HG03064 (cell line): ENCODE data around the gene IRF4.
A peak's percentile ranks its signal among the peaks of the same experiment; 100 is the strongest.

Experiments used
- ATAC-seq: cut with Tn5 transposase; IDR thresholded peaks from one replicate; pipeline ENCODE4 v1.9.1; 2021; ENCODE audit warnings: low read depth; ENCODE audit not compliant: unreplicated experiment

Gene IRF4

DNA sequence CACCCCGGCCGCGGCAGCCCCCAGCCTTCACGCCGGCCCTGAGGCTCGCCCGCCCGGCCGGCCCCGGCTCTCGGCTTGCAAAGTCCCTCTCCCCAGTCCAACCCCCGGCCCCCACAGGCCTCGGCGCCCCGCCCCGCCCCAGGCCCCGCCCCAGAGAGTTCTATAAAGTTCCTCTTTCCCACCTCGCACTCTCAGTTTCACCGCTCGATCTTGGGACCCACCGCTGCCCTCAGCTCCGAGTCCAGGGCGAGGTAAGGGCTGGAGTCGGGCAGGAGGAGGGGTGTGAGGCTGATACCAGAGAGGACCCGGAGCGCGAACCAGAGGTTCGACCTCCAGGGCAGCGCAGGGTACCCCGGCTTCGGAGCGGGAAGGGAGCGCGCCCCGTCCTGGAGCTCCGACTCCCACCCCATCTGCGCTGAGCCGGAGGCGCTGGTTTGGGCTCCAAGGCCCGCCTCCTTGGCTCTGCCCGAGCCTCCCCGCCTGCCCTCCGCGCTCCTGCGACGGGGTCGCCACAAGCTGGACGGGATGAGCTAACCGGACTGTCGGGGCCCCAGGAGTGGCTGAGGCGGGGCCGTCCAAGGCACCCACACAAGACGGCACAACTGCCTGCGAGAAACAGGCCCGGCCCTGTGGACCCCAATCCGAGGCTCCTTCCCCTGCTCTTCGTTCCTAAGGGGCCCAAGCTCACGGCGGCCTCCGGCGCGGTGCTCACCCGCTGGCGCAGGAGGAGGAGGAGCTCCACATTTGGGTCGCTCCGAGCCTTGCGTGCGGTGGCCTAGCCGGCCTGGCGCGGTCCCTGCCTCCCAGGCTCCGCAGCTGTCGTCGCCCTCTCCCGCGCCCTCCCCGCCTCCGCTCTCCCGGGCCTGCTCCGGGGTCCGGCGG, at the start of gene IRF4:
Gene IRF4, plus strand, starts transcription at position 194 of the 882 bp plus-strand sequence. CDS start 1,401 bp downstream, outside the sequence.
- no peak for ATAC-seq

DNA sequence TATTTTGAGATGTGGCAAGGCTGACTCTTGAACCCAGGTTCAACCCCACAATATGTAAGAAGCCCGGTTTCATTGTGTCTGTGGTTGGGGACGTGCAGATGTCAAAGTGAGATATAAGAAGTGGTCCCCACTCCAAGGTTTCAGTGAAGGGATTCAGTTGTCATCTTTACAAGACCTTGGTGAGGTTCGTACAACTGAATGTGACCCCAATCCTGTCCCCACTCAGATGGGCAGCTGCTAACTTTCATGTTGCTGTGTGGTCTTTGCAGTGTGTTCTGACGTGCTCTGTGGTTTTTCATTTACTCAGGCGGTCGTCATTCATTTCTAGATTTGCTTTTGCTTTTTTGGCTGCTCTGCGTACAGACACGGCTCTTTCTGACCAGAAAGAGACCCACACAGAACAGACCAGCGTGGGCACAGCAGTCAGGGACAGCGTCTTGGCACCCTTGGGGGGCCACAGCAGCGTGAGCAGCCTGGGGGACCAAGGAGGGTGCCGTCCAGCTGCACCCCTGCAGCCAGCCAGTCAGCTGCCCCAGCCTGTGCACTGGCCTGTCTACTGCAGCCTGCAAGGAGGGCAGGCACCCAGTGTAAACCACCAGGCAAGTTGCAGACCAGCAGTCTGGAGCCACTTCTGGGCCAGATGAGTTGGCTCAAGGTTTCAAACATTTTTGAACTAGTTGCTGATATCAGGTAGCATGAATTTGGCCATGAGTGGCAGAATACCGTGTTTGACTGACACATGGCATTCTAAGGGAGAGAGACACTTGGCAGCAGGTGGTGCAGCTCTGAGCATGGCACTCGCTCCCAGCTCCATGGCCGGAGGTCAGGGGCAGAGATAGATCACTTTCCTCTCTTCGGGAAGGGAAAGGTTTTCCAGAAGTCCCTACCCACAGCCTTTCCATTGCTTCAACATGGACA, 49.4 kb upstream of the IRF4 start:
- peak; percentile 51 for ATAC-seq

DNA sequence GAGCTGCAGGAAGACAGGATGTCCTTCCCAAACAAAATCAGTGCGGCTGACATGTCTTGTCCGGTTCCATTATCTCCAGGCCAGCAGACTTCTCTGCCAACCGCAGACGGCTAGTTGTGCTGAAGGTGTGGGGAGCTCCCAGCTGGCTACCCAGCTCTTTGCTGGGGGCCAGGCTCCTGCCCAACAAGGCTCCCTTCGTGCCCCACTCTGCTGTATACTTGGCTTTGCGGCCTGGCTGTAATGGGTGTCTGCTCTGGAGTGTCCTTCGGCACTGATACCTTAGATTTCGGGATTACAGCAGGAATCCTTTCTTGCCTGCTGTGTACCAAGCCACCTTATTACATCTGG, 48.7 kb upstream of the IRF4 start:
- no peak for ATAC-seq

DNA sequence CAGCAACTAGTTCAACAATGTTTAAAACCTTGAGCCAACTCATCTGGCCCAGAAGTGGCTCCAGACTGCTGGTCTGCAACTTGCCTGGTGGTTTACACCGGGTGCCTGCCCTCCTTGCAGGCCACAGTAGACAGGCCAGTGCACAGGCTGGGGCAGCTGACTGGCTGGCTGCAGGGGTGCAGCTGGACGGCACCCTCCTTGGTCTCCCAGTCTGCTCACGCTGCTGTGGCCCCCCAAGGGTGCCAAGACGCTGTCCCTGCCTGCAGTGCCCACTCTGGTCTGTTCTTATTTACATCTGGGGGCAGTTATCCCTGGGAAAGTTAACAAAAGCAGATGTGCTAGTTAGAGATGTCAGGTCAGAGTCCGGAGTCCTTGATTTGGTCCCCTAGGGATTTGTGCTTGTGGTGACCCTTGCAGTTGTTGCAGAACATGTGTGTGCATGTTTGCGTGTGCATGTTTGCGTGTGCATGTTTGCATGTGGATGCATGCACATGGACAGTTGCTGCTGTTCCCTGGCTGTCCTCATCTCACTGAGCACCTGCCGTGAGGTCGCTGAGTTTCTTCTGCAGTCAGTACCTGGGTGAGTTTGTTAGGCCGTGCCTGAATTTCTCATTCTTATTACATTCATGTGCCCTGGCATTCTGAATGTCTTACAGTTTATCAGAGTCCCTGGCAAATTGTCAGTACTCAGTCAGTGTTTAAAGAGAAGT, 48.2 kb upstream of the IRF4 start:
- ATAC-seq: no peak

DNA sequence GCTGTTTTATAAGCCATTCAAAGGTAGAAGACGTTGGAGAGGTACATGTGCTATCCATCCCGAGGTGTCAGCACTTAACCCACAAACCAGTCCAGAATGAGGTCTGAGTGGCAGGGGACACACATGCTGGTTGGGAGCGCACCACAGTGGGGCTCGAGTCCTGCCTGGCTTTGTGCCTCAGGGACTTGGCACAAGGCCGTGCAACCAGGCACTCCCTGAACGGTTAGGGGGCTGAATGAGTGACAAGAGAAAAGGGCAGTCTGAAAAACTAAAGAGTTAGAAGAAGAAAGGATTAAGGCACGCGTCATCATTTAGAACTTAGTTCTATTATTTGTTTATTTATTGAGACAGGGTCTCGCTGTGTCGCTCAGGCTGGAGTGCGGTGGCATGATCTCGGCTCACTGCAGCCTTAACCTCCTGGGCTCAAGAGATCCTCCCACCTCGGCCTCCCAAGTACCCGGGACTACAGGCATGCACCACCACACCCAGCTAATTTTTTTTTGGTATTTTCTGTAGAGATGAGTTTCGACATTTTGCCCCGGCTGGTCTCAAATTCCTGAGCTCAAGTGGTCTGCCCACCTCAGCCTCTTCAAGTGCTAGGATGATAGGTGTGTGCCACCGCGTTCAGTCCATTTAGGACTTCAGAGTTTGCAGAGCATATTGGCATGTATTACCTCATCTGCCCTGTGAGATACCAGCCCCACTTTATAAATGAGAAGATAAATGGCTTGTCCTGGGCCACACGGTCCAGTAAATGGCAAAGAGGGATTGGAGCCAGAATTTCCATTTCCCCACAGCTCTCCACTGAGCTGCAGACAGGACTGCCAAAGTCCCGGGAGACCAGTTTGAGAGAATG, 47.4 kb upstream of the IRF4 start:
- no peak for ATAC-seq

DNA sequence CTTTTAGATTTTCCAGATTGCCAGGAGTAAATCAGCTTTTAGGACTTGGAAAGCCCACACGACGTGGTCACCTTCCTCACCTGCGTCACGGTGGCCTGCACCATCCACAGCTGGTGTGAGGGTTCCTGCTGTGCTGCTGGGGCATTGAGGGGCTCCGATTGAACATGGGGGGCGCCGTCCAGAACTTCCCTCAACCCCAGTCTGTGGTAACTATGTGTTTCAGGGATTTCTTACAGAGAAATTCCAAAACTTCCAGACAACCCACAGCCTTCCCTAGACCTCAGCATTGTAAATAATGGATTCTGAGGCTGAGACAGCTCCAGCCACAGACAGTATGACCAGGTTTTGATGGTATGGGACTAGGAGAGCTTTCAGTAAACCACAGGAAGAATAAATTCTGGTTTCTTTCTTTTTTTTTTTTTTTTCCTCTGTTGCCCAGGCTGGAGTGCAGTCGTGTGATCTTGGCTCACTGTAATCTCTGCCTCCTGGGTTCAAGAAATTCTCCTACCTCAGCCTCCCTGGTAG, 46.7 kb upstream of the IRF4 start:
- ATAC-seq: no peak

DNA sequence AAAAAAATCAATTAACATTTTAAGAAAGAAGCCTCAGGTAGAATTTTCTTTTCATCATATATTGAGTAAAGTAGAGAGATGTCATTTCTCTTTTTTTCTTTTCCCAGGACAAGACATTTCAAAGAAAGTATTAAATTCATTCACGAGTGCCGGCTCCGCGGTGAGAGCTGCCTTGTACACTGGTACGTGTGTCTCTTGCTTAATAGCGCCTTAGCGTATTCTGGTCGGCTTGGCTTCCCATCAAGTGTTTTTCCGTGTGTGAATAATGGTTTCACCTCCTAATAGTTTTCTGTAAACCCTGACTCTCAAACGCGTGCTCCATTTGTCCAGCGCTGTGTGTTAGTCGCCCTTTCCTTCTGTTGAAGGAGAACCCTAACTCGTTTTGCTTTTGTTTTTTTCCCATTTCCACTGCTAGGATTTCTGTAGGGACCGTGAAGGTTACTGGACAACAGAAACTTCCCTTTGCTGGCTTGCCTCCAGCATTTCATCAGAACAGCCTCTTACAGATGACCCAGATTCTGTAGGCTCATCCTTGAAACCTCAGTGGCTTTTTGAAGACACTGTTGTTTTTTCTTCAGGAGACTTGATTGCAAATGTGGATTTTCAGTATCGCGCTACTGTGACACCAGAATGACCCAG, 45.7 kb upstream of the IRF4 start:
- no peak for ATAC-seq

DNA sequence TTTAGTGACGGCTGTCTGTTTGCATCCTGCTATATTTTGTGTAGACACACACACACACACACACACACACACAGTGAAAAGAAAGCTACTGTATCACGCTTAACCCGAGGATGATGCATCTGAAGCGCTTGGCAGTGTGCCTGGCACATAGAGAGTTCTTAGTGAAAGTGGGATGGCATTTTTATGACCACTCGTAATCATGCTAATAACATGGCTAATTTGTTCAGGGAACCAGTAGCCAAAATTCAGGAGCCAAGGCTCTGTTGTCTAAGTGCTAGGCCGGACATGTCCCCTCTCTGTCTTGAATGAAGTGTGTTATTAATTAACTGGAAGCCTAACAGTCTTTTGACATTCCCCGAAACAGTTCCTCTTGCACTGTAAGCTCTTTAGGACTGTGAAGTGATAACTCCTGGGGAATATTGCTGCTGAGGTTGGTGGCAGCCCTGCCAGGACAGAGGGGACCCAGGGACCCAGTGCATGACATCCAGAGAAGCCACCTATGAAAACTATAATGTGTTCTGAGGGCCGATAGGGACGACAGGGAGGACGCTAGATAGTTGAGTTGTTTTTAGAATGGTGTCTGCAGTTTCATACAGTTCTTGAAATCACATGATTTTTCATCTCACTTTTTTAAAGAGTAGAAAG, 45.0 kb upstream of the IRF4 start:
- ATAC-seq: no peak

DNA sequence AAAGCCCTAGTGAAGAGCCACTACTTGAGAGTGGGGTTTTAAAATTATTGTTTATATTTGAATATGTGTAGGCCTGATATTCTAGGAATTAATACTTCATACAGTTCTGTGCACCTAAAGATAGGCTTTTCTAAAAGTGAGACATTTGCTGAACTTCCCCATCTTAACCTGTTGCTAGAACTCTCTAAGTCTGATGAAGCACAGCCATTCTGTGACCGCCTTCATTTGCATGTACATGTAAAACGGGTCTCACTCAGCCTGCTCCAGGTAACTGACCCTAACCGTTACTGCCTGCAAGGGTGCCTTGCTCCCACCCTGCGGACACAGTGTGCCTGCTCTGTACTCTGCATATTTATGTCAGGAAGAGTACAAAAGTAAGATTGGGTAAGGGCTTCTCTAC, 44.3 kb upstream of the IRF4 start:
- peak; percentile 68 for ATAC-seq

DNA sequence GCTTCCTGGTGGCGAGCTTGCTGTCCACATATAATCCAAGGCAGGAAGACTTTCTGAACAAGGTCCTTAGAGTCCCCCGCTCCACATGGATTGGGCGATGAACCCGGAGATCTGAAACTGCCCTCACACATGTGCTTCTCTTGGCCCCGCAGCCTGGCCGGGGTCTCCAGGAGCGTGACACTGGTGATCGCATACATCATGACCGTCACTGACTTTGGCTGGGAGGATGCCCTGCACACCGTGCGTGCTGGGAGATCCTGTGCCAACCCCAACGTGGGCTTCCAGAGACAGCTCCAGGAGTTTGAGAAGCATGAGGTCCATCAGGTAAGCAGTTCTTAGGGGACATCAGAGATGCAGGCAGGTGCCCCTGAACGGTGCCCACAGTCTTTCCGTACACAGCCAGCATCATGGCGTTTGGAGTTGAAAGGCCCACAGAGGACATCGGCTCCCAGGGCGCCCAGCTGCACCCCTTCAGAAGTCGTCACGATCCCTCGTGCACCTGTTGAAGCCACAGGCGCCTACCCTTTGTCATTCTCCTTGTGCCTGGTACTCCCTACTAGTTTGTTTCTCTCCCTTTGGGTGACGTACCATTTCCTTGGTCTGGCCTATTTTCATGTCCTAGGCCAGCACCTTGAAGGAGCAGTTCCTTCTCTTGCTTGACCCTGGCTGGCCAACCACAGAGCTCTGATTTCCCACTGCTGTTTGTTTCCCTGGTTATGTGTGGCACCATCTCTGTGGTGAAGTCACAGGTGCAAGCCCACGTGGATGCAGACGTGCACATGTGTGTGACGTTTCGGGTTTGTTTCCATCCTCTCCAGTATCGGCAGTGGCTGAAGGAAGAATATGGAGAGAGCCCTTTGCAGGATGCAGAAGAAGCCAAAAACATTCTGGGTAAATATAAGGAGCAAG, 43.3 kb upstream of the IRF4 start:
- no peak for ATAC-seq

DNA sequence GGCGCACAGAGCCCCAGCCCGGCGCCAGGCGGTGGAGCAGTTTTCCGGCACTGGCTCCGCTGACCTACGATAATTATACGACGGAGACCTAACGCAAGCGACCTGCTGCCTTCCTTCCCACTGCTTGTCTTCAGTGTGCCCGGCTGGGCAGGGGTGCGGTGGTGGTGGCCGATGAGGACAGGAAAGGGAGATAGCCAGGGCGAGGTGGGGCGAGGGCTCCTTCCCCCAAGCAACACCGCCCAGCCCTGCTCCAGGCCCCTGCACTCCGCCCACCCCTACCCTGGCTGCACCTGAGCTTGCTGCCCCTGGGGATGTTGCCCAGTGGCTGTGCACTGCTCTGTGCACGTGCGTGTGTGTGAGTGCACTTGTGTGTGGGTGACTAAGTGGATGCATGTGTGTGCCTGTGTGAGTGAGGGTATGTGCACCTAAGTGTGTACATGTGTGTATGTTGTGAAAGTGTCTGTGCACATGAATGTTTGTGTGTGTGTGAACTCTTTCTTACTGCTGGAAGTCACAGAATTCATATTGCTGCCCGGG, 42.6 kb upstream of the IRF4 start:
- no peak for ATAC-seq

DNA sequence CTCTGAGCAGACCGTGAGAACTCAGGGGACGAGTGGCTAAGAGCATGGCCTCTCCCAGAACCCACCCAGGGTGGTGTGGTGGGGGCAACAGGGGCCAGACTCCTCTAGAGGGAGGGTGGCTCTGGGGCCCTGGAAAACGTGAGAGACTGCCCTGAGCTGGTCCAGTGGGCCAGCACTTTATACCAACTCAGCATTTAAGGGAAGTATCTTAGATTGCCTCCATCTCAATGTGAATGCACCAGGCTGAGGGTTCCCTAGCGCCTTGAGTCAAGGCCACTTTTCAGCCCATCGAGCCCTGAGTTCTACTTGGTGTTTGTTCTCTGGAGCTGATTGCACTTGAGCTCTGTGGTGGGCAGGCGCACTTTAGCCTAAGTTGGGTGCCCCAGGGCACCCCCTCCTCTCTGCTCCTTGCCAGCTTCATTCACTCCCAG, 42.0 kb upstream of the IRF4 start:
- ATAC-seq: no peak

DNA sequence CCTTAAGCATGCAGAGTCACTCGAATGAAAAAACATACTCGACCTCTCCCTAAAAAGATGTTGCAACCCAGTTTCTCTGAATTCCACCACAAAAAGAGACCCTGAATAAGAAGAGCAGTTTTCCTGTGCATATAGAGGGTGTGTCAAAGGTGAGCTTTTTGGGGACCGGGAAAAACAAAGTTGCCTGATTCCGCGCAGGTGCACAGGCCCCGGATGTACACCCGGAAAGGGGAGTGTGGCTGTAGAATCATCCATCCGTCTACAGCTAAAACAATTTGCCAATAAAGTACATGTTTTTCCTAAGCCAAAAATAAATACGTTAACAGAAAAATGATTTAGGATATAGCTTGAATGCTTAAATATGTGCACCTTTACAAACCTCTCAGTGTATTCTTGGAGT, 41.2 kb upstream of the IRF4 start:
- ATAC-seq: no peak

DNA sequence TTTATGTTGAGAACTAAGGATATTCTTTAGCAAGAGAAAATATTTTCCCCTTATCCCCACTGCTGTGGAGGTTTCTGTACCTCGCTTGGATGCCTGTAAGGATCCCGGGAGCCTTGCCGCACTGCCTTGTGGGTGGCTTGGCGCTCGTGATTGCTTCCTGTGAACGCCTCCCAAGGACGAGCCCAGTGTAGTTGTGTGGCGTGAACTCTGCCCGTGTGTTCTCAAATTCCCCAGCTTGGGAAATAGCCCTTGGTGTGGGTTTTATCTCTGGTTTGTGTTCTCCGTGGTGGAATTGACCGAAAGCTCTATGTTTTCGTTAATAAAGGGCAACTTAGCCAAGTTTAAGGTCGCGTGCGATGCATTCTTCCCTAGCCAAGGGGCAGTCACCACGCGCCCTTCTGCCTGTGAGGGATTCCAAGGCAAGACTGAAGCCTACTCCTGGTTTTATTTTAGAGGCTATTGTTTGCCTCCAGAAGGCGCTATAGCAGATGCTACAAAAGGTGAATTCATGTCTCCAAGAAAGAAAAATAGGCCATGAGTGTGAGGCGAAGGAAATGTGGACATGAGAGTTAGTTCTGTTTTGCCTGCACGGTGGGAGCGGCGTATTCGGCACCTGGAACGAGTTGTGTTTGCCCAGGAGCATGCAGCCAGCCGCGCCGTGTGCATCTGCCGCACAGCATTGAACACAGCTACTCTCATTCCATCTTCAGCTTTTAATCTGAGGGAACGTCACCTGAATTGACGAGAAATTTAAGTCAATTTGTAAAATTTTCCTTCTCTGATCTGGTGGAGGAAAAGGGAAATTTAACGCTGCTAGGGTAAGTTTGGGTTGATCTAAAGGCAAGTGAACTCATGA, 40.3 kb upstream of the IRF4 start:
- no peak for ATAC-seq

DNA sequence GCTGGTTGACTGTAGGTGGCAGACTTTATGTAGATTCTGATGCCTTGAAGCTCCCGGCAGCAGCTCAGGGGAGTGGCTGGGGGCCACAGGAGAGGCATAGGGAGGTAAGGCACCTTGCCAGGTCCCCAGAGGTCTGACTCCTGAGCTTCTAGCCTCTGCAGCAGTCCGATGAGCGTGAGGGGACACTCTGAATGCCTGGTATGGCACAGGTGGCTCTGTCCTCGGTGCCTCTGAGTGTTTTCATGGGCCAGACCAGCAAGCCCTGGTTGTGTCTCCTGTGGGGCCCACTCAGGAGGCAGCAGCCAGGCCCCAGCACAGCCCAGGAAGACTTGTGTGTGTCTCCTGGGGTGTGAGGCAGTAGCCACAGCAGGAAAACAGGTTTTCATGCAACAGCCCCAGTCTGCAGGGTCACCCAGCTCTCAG, 39.7 kb upstream of the IRF4 start:
- no peak for ATAC-seq

DNA sequence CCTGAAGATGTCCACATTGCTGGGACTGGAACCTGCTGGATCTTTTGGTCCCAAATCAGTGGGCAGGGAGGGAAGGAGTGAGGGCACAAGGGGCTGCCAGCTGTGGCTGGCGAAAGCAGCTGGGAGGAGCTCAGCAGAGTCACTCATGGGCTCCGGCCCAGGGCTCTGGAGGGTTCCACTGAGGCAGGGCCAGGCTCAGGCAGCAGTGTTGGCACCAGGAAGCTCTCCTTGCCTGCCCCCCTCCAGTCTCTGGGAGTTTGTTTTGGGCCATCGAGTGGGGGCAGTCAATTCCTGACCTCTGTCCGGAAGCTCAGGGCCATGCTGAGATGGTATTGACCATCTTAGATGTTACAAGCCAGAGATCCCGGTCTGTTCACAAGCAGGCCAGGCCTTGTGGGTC, 39.1 kb upstream of the IRF4 start:
- no peak for ATAC-seq
